Upper lobe of left lung (tissue), 6 donors: ENCODE measurements around the gene HINT3. TPM values are rescaled to one million over a fixed set of nuclear protein-coding genes. Genes with fewer than 3 reads are reported as not detected.
"Not testable (repeated sequence)": the region's sequence is repeated elsewhere in the genome, so short reads cannot be mapped to it uniquely, and the experiment has no call there.

Experiments used
- ATAC-seq, 2 donors: fragments of 200-7000 bp; cut with Tn5 transposase; one replicate each; pipeline ENCODE4 v1.9.1; 2022; ENCODE audit warnings: mild to moderate bottlenecking in 2 of 2, moderate library complexity in 2 of 2; ENCODE audit not compliant: low FRiP score in 2 of 2
- DNase-seq, 2 donors: peaks; one replicate each; pipeline ENCODE4 v3.0.0-alpha.2; 2019 to 2020
- H3K27ac ChIP-seq, 4 donors: fragments of 200-600 bp; sonication (generic); one replicate each; pipeline ENCODE4 v1.5.1; 2016 to 2019
- H3K27me3 ChIP-seq, 4 donors: fragments of 200-600 bp; sonication (generic); one replicate each; pipeline ENCODE4 v1.5.1; 2017 to 2019
- H3K36me3 ChIP-seq, 4 donors: fragments of 200-600 bp; sonication (generic); one replicate each; pipeline ENCODE4 v1.5.1; 2016 to 2019
- H3K4me1 ChIP-seq, 4 donors: fragments of 200-600 bp; sonication (generic); one replicate each; pipeline ENCODE4 v1.5.1; 2018 to 2019
- H3K4me3 ChIP-seq, 4 donors: fragments of 200-600 bp; sonication (generic); one replicate each; pipeline ENCODE4 v1.5.1; 2017 to 2019; ENCODE audit warnings: mild to moderate bottlenecking in 2 of 4, moderate library complexity in 1 of 4
- H3K9me3 ChIP-seq, 4 donors: fragments of 200-600 bp; sonication (generic); one replicate each; pipeline ENCODE4 v1.5.1; 2018 to 2019
- CTCF ChIP-seq, 6 experiments: fragments of 450-650 bp in 4 of 6; fragments of 200-600 bp in 2 of 6; sonication (generic) in 2 of 6; IDR thresholded peaks; one replicate each; pipeline ENCODE4 v1.5.1; 2016 to 2019; ENCODE audit warnings: antibody characterized with exemption in 6 of 6
- EP300 ChIP-seq, 4 donors: sonication (generic); formaldehyde crosslinking; IDR thresholded peaks; one replicate each; pipeline ENCODE4 v1.5.1; 2017; ENCODE audit warnings: antibody characterized with exemption in 4 of 4, control low read depth in 2 of 4
- POLR2A ChIP-seq, 4 donors: fragments of 450-650 bp; IDR thresholded peaks; one replicate each; pipeline ENCODE4 v1.5.1; 2016 to 2017; ENCODE audit warnings: antibody characterized with exemption in 4 of 4, mild to moderate bottlenecking in 2 of 4
- POLR2AphosphoS5 ChIP-seq, 2 donors: sonication (generic); formaldehyde crosslinking; IDR thresholded peaks; one replicate each; pipeline ENCODE4 v1.5.1; 2017; ENCODE audit warnings: antibody characterized with exemption in 2 of 2
- WGBS, 2 donors: methylation state at CpG; one replicate each; pipeline ENCODE4 v1.1.5; 2017 to 2018; 5-methylcytosine and 5-hydroxymethylcytosine counted together
- total RNA-seq, 6 donors: library from RNA; depleted of rRNA in 4 of 6; stranded (reverse); fragments of >200 nt in 4 of 6; gene quantifications; one replicate each; pipeline versions ENCODE4 v1.1.0 to v1.2.1, GENCODE V29; 2016 to 2021
- donor health status: DM: no; HTN: no; CAD: no; lungs with moderate emphysema.
- donor health status: DM: no; HTN: yes; CAD: no; lungs with severe emphysema.

Gene HINT3
- total RNA-seq, 6 donors from 2014 or later = 16.8 to 35.8 (median 25.2) TPM

GRCh38 chr6:125927761-125928160, 28.8 kb upstream of the HINT3 start:
- TF ChIP-seq CTCF (IDR thresholded peaks at IDR 0.05) = no peak
- peaks cover 3 to 63% (median 19%) of the 10 kb centered on the region in 4 donors for H3K36me3 ChIP-seq

GRCh38 chr6:125930765-125931418, 25.7 kb upstream of the HINT3 start:
- no peaks in the 10 kb centered on the region for H3K4me1 ChIP-seq
- ATAC-seq = no peak
- 93% methylated on average over 3 of the region's 3 CpGs for WGBS, 2 donors
- no peak for DNase-seq
- H3K4me3 ChIP-seq = no peak overlapping the region
- H3K36me3 ChIP-seq = peaks cover 0 to 34% (median 9%) of the 10 kb centered on the region in 4 donors
- H3K27me3 ChIP-seq = no peaks in the 10 kb centered on the region
- no peaks in the 10 kb centered on the region for H3K9me3 ChIP-seq
- no peak for TF ChIP-seq POLR2AphosphoS5 (IDR thresholded peaks at IDR 0.05)
- no peak for TF ChIP-seq POLR2A (IDR thresholded peaks at IDR 0.05)
- TF ChIP-seq CTCF (IDR thresholded peaks at IDR 0.05) = no peak
- TF ChIP-seq EP300 (IDR thresholded peaks at IDR 0.05) = no peak
- no peak overlapping the region for H3K27ac ChIP-seq

More at GRCh38 chr6:125927761-125928160, 28.8 kb upstream of the HINT3 start:
- Histone ChIP-seq H3K27me3 (no peaks in the 10 kb centered on the region), H3K27ac (no peak overlapping the region), H3K4me1 (peaks cover 8 to 28% (median 16%) of the 10 kb centered on the region in 4 donors), H3K4me3 (no peak overlapping the region), H3K9me3 (no peaks in the 10 kb centered on the region)
- DNase-seq (no peak), ATAC-seq (peak in 1 of 2 donors; percentile 10)
- WGBS, 2 donors = 64 to 77% methylated on average over 7 of the region's 7 CpGs

DNA sequence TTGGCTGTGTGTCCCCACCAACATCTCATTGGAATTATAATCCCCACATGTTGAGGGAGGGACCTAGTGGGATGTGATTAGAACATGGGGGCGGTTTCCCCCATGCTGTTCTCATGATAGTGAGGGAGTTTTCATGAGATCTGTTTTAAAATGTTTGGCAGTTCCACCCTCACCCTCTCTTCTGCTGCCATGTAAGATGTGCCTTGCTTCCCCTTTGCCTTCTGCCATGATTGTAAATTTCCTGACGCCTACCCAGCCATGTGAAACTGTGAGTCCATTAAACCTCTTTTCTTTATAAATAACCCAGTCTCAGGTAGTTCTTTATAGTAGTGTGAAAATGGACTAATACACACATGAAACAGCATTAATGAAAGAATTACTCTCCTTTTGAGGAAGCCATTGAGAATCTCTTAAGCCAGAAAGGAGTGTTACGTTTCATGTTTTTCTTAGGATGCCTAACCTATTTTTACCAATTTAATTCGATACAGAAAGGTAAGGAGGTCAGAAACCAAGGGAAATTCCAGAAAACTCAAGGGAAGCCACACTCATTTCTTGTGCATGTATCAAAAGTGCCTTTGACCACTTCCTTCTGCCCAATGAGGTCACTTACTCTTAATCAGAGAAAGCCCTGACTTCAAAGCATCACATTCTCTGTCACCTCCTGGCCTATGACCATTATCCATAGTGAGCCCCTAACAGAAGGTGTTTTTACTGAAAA, 24.7 kb upstream of the HINT3 start:
- Histone ChIP-seq H3K9me3 (no peaks in the 10 kb centered on the region), H3K4me1 (no peaks in the 10 kb centered on the region), H3K36me3 (peaks cover 0 to 29% (median 9%) of the 10 kb centered on the region in 4 donors), H3K4me3 (no peak overlapping the region), H3K27ac (no peak overlapping the region), H3K27me3 (no peaks in the 10 kb centered on the region)
- 86% methylated on average over 4 of the region's 4 CpGs for WGBS, 2 donors
- no peak for TF ChIP-seq POLR2AphosphoS5 (IDR thresholded peaks at IDR 0.05)
- TF ChIP-seq EP300 (IDR thresholded peaks at IDR 0.05) = no peak
- ATAC-seq (no peak), DNase-seq (no peak)

GRCh38 chr6:125932451-125932795, 24.1 kb upstream of the HINT3 start:
- DNase-seq (no peak), ATAC-seq (no peak)
- H3K4me1 ChIP-seq = no peaks in the 10 kb centered on the region
- peaks cover 0 to 26% (median 9%) of the 10 kb centered on the region in 4 donors for H3K36me3 ChIP-seq
- TF ChIP-seq POLR2AphosphoS5 (IDR thresholded peaks at IDR 0.05) = no peak
- TF ChIP-seq EP300 (IDR thresholded peaks at IDR 0.05) = no peak
- TF ChIP-seq POLR2A (IDR thresholded peaks at IDR 0.05) = no peak
- TF ChIP-seq CTCF (IDR thresholded peaks at IDR 0.05) = no peak
- no peaks in the 10 kb centered on the region for H3K27me3 ChIP-seq
- H3K9me3 ChIP-seq = no peaks in the 10 kb centered on the region
- H3K27ac ChIP-seq = no peak overlapping the region
- no peak overlapping the region for H3K4me3 ChIP-seq

GRCh38 chr6:125935520-125935919, 21.1 kb upstream of the HINT3 start:
- WGBS, 2 donors = 92 to 95% methylated on average over 5 of the region's 5 CpGs
- not testable (repeated sequence) for ATAC-seq, H3K36me3 ChIP-seq, DNase-seq, H3K27ac ChIP-seq, H3K4me1 ChIP-seq, H3K4me3 ChIP-seq, H3K9me3 ChIP-seq, H3K27me3 ChIP-seq

DNA sequence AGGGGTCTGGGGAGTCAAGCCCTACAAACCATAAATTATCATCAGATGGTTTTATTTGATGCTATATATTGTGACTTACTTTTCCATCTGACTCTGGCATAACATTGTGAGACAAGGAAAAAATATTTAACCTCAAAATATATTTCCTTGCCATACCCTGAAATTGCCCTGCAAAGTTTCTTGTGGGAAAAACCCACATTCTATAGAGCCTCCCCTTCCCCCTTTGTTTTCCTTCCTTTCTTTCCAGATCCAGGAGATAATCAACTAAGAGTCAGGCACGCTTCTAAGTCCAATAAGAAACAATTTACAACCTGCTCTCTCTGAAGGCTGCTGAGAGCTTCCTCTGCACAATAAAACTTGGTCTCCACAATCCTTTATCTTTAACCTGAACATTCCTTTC, 17.5 kb upstream of the HINT3 start:
- Histone ChIP-seq H3K4me3 (no peak overlapping the region), H3K9me3 (no peaks in the 10 kb centered on the region), H3K36me3 (no peaks in the 10 kb centered on the region), H3K27me3 (no peaks in the 10 kb centered on the region), H3K4me1 (peaks cover 3 to 8% (median 5%) of the 10 kb centered on the region in 4 donors), H3K27ac (no peak overlapping the region)
- DNase-seq (no peak), ATAC-seq (no peak)
- TF ChIP-seq CTCF (IDR thresholded peaks at IDR 0.05) (no peak), POLR2AphosphoS5 (IDR thresholded peaks at IDR 0.05) (no peak), EP300 (IDR thresholded peaks at IDR 0.05) (no peak), POLR2A (IDR thresholded peaks at IDR 0.05) (no peak)
- WGBS, 2 donors = 63 to 67% methylated on average over 1 of the region's 1 CpG
